GM18507 (cell line): ENCODE measurements around the gene PAXX.

Source experiments
- DNase-seq: peaks from one replicate; pipeline ENCODE4 v3.0.0; 2011; ENCODE audit warnings: low read depth; ENCODE audit not compliant: insufficient read length; ENCODE audit errors: extremely low spot score
- FAIRE-seq: peaks from 2 replicates; lab custom pipeline; 2011; peaks lifted over from hg19 to GRCh38; lab: Jason Lieb, UNC

Gene PAXX

DNA sequence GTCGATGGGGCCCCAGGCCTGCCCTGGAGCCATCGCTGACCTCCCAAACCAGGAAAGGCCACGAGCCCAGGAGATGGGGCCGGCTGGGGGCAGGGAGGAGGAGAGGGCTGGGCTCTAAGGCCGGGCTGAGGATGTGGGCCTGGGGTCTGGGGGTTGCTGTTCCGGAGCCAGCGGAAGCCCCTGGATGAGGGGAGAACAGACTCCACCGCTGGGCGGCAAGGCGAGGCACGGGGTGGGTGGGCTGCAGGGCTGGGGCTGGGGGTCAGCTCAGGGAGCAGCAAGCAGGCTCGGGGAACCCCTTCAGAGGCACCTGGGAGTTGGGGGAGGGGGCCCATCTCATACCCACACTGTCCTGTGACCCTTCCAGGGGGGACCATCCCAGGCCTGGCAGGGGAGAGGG is 28.5 kb upstream of the PAXX start:
- no peak for DNase-seq
- no peak for FAIRE-seq

DNA sequence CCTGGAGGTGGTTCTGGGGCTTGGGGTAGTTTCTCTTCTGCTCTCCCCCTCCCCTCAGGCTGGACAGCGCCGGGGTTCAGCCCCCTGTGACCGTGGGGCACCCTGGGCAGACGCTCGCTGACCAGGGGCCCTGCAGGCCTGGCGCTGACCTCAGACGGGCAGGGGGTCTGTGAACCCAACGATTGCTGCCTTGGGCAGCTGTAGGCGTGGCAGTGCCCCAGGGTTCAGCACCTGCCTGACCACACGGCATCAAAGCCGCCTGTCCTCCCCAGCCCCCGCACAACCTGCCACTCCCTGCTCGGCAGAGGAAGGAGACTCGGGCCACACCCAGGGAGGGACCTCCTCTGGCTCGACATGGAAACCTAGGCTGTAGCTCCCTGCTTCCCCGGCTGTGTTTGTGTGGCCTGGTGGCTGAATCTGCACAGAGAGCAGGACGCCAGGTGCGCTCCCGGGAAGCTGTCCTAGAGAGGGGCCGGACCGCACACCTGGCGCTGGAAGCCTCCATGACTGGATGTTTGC is 28.0 kb upstream of the PAXX start:
- DNase-seq: no peak
- no peak for FAIRE-seq

DNA sequence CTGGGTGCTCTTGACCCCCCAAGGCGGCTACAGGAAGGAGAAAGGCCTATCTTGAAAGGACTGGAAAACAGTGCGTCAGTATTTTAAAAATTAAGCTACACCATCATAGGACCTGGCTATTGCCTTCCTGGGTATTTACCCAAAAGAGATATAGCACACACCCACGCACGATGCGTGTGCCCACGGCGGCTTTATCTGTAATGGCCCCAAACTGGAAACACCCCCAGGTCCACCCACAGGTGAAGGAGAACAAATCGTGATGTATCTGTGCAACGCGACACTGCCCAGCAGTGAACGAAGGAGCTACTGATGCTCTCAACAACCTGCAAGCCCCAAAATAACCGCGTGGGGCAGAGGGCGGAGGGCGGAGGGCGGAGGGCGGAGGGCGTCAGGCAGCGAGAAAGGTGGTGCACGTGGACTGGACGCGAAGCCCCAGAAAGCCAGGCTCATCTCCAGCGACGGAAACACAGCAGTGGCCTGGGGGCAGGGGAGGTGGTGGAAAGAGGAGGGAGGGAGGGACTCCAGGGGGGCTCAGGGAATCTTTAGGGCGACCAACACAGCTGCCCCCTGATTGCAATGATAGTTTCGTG is 27.3 kb upstream of the PAXX start:
- FAIRE-seq: no peak
- DNase-seq: no peak

DNA sequence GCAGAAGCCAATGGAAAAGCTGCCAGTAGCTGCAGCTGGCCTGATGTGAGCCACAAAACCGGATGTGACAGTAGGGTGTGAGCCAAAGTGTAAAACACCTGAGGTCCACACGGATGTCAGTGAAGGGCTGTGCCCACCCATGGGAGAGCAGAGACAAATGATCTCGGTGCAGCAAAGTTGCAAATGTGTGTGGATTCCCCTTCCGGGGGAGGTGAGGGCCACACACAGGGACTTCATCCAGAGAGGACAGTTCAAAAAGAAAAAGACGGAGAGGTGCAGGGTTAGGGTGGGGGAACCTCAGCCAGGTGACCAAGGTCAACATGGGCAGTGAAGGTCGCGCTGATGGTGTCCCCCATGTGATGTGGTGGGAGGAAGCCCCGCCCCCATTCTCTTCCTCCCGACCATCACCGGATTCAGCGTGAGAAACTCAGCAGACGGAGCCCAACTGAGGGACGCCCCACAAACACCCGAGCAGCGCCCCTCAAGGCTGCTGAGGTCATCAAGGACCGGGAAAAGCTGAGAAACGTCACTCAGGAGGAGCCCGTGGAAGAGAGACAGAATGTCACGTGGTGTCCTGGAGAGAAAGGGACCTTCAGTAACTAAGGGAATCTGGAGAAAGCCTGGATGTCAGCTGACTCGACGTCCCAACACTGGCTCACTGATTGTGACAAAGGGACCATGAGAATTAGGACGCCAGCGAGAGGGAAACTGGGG is 26.3 kb upstream of the PAXX start:
- no peak for DNase-seq

DNA sequence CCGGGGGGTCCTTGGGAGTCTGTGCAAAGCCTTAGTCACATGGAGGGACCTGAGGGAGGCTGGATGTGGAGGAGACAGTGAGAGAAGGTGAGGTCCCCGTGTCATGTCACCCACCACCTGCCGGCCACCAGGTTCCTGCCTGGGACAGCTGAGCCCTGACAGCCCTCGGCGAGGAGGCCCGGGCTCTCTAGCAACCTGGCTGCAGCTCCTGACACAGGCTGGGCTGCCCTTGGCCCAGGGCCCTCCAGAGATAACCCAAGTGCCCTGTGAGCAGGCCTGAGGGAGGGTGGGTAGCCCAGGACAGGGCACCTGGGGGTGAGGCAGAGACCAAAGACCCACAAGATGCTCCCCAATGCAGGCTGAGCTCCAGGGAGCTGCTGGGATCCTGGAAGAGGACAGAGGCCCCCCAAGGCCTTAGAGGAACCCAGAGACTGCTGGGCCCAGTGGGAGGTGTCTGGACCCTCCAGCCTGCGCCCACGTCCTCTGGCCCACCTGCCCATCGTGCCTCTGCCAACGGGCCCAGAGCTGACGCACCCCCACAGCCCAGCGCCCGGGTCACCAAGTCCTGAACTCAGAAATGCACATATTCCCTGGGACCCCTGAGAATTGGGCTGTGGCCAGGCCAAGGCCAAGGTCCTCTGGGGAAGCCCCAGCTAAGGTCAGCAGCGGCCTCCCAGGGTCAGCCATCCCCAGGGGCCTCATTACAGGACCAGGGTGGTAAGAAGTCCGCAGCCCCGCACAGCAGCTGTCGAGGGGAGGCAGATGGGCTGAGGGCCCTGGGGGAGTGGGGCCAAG is 23.7 kb upstream of the PAXX start:
- DNase-seq (no peak), FAIRE-seq (no peak)

More for the DNA sequence above, 26.3 kb upstream of the PAXX start:
- no peak for FAIRE-seq

DNA sequence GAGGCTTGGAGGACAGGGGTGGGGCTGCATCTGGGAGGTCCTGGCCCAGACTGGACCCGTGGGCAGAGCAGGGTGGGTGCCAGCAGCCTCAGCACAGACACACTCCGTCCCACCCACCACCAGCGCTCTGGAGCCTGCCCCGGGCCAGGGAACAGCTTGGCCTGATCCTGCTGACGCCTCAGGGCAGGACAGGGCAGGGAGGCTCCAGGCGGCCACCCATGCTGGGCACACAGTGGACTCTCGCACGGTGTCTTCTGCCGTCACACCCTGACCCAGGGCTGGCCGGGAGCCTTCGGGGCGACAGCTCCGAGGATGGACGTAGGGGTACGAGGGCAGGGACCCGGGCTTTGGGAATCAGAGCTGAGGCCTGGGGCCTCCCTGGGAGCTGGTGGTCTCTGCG is 23.1 kb upstream of the PAXX start:
- FAIRE-seq: no peak
- DNase-seq: no peak

DNA sequence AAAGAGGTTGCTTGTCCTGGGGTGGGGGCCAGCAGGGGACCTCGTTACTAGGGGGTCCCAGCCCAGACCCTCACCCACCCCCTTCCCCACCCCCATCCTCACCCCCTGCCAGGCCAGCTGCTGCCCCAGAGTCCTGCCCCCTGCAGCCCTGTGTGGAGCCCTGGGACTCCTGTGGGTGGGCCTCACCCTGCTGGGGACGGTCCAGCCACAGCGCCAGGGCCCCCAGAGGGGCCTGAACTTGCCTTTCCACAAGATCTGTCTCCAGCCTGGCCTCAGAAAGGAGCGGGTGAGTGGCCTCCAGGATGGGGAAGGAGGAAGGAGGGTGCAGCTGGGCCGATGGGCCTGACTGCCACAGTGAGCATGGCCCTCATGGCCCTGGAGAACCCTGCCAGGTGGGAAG is 22.4 kb upstream of the PAXX start:
- DNase-seq: no peak
- FAIRE-seq: no peak

- DNase-seq: no peak
- FAIRE-seq: no peak
Observed at GRCh38 chr9:136970361-136970760, 21.9 kb upstream of the PAXX start.

DNA sequence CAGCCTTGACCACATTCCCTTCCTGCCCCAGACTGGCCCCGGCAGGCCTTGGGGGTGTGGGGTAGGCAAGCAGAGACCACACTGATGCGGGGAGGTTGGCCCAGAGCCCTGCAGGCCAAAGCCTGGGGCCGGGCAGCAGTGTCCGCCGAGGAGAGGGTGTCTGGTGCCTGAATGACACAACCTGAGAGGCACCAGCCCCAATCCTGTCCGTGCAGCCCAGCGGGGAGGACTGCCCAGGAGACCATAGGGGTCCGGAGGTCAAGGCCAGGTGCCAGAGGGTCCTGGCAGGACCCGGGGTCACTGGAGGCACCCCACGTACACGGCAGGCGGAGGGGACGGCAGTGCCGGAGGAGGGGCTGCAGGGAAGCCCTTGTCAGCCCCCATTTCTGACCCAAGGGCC is 20.5 kb upstream of the PAXX start:
- no peak for FAIRE-seq
- no peak for DNase-seq

DNA sequence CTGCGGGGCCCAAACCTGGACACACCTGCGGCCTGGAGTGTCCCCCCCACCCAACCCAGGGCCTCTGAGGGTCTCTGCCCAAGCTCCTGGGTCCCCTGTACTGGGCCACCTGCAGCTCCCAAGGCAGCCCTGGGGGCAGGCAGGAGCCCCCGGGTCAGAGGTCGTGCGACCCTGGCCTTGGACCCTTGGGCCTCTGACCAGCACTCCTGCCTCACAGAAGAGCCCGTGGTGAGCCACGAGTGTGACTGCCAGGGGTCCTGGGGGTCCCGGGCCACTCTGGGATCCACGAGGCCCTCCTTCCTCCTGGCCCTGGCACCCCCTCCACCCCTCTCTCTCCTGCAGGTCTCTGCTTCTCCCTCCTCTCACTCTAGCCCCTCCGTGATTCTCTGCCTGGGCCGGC is 19.9 kb upstream of the PAXX start:
- DNase-seq: no peak

DNA sequence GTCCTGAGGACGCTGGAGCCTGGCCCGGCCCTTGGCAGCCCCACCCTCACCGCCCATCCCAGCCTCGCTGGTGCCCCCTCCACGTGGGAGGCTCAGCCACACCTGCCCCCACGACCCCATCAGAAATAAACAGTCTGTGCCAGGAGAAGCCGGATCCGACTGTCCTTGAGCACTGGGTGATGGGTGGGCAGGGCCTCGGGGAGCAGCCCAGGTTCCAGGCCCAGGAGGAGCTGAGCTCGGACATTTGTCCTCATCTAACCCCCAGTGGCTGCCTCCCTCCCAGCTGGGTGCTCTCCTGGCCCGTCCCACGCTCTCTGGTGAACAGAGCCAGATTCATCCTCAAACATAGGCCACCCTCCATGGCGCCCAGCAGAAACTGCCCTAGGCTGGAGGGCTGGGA is 19.5 kb upstream of the PAXX start:
- no peak for DNase-seq
- no peak for FAIRE-seq

More for the DNA sequence above, 19.9 kb upstream of the PAXX start:
- FAIRE-seq: no peak

DNA sequence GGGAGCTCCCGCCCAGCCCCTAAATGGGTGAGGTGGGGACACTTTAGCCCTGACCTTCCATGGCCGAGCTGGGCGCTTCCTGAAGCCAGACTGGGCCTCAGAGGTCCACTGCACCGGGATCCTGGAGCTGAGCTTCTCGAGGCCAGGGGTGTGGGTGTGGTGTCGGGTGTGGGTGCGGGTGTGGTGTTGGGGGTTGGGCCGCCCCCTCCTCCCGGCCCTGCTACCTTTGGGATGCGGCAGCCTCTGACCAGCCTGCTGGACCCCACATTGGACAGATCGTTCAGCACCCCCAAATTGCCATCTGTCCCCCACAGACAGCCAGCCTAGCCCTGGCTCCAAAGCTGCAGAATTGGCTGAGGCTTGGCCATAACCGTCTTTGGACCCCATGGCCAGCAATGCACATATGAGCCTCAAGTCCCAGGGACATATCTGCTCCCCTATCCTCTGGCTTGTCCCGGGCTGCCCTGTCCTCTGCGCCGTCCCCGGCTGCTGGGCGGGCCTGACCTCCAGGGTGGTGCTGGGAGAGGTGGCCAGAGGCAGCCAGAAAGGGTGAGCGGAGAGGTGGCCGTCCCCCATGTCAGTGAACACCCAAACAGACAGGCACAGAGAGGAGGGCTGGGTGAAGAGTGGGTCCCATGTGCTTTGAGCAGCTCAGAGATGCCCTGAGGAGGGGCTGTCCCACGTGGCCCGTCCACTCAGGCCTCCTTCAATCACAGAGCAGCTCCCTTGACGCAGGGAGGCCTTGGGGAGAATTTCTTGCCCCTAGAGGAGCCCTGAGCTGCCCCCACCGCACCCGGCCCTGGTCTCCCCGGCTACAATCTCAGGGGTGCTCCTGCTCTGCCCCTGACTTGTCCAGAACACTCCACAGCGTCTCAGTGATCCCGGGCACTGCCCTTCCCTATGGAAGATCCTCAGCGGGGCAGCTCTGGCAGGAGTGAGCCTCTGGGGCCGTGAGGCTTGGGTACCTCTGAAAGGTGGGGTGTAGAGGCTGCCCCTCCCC is 18.3 kb upstream of the PAXX start:
- FAIRE-seq: no peak
- DNase-seq: no peak

DNA sequence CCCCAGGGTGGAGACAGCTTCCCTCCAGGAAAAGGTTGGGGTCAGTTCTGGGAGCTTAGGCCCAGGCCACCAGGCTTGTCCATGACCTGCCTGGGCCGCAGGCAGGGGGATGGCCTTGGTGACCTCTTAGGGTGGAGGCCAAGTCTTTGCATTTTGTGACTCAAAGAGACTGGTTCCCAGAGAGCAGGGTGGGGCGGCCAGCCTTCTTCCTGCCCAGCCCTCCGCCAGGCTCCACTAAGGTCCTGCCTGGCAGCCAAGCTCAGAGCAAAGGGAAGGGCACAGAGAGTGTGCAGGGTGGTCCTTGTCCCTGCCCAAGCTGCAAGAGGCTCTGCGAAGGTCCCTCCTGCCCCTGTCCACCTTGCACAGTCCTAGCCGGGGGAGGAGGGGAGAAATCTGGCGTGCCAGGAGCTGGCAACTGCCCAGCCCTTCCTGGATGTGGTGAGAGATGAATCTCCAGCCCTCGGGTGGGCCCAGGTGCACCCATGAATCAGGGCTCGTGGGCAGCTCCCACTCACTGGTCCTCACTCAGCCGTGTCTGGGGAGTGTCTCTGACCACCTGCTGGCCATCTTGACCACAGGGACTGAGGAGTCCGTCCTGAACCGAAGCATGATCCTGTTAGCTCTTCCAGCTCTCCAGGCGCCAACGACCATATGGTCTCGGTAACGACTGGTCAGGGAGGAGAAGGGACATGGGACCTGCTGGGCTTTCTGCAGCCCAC is 17.2 kb upstream of the PAXX start:
- no peak for FAIRE-seq
- DNase-seq: no peak

- no peak for DNase-seq
- FAIRE-seq: no peak
Observed at GRCh38 chr9:136975644-136976043, 16.6 kb upstream of the PAXX start.

DNA sequence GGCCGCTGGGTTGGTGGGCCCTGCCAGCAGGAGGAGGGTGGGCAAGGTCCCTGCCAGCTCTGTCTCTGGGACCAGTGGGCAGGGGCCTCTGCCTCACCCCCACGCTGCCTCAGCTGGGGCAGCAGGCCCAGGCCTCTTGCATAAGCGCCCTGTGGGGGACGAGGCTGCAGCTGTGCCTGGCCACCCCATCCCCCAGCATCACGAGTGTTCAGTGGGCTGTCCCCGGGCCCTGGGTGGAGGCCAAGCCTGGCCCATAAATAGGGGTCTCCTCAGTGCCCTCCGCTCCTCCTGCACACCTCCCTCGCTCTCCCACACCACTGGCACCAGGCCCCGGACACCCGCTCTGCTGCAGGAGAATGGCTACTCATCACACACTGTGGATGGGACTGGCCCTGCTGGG is 15.0 kb upstream of the PAXX start, which contains the start of gene PTGDS:
TSS of gene PTGDS (plus strand) at position 282 of the 400 bp plus-strand sequence. CDS start at position 357, 75 bp downstream.
- DNase-seq (no peak), FAIRE-seq (no peak)

- no peak for FAIRE-seq
Observed at GRCh38 chr9:136977649-136978072, 14.6 kb upstream of the PAXX start.

DNA sequence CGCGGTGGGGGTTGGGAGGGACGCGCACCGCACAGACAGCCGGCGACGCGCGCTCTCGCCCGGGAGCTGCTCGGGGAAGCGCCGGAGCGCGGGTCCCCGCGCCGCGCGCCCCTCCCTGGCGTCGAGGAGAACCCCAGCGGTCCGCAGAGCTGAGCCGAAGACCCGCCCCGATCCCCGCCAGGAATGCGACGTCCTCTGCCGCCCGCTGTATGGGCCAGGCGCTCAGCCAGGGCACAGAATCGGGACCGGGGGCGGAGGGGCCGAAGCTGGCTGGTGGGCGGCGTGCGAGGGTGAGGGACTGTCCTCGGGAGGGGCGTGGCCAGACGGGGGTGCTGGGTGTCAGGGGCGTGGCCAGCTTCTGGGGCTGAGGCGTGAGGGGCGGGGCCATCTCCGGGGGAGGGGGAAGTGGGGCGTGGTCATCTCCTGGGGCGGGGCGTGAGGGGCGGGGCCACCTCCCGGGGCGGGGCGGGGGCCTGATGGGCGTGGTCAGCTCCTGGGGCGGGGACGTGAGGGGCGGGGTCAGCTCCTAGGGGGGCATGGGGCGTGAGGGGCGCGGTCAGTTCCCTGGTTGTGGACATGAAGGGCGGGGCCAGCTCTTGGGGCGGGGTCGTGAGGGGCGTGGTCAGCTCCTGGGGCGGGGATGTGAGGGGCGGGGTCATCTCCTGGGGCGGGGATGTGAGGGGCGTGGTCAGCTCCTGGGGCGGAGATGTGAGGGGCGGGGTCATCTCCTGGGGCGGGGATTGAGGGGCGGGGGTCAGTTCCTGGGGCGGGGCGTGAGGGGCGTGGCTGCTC is 14.0 kb upstream of the PAXX start:
- FAIRE-seq: no peak
- DNase-seq: peak; percentile 55

More at GRCh38 chr9:136977649-136978072, 14.6 kb upstream of the PAXX start:
- no peak for DNase-seq
